Loucy (cell line): ENCODE measurements around the gene E4F1.

Experiments
- H2AFZ ChIP-seq: fragments of 200-600 bp; sonication (generic); 2 replicates; pipeline ENCODE4 v1.6.0; 2016; ENCODE audit warnings: antibody characterized with exemption, mild to moderate bottlenecking, low read length, moderate library complexity
- H3F3A ChIP-seq: fragments of 200-600 bp; 2 replicates; pipeline ENCODE4 v1.6.0; 2016; ENCODE audit warnings: antibody characterized with exemption, low read depth, mild to moderate bottlenecking
- H3K27me3 ChIP-seq: fragments of 200-600 bp; sonication (generic); 2 replicates; pipeline ENCODE4 v1.6.1; 2014; ENCODE audit warnings: low read length, mild to moderate bottlenecking; ENCODE audit not compliant: insufficient read depth, poor library complexity, severe bottlenecking
- H3K36me3 ChIP-seq: fragments of 200-600 bp; sonication (generic); 2 replicates; pipeline ENCODE4 v1.6.1; 2016; ENCODE audit warnings: low read length; ENCODE audit not compliant: insufficient read depth
- H3K4me1 ChIP-seq: fragments of 200-600 bp; sonication (generic); 2 replicates; pipeline ENCODE4 v1.5.1; 2014; ENCODE audit warnings: low read length, mild to moderate bottlenecking; ENCODE audit not compliant: insufficient read depth, poor library complexity, severe bottlenecking
- H3K4me2 ChIP-seq: fragments of 200-600 bp; sonication (generic); 2 replicates; pipeline ENCODE4 v1.6.0; 2014; ENCODE audit warnings: antibody characterized with exemption, low read length, low read depth, mild to moderate bottlenecking; ENCODE audit not compliant: poor library complexity, severe bottlenecking
- H3K4me3 ChIP-seq: fragments of 200-600 bp; sonication (generic); 2 replicates; pipeline ENCODE4 v1.5.1; 2014; ENCODE audit warnings: low read length, mild to moderate bottlenecking, mixed read lengths; ENCODE audit not compliant: poor library complexity, severe bottlenecking
- H3K79me2 ChIP-seq: fragments of 200-600 bp; sonication (generic); 2 replicates; pipeline ENCODE4 v1.6.1; 2014; ENCODE audit warnings: low read length; ENCODE audit not compliant: insufficient read depth
- H3K9ac ChIP-seq: fragments of 200-600 bp; sonication (generic); 2 replicates; pipeline ENCODE4 v1.6.0; 2014; ENCODE audit warnings: mild to moderate bottlenecking, low read depth, low read length, moderate library complexity; ENCODE audit not compliant: poor library complexity, severe bottlenecking
- H3K9me2 ChIP-seq: fragments of 200-600 bp; sonication (generic); replicated peaks from 2 replicates; pipeline ENCODE4 v1.6.1; 2016; ENCODE audit warnings: low read depth, low read length, mixed read lengths
- H3K9me3 ChIP-seq: fragments of 200-600 bp; sonication (generic); 2 replicates; pipeline ENCODE4 v1.6.1; 2014; ENCODE audit warnings: mild to moderate bottlenecking, antibody characterized with exemption, low read length, low read depth; ENCODE audit not compliant: insufficient read depth
- H4K20me1 ChIP-seq: fragments of 200-600 bp; sonication (generic); 2 replicates; pipeline ENCODE4 v1.6.0; 2014; ENCODE audit warnings: antibody characterized with exemption, low read length, mild to moderate bottlenecking; ENCODE audit not compliant: insufficient read depth, poor library complexity, severe bottlenecking
- CTCF ChIP-seq: fragments of 200-600 bp; sonication (generic); conservative IDR thresholded peaks from 2 replicates; pipeline ENCODE4 v1.5.1; 2014; ENCODE audit warnings: mild to moderate bottlenecking, antibody characterized with exemption, low read length
- EZH2phosphoT487 ChIP-seq: fragments of 200-600 bp; IDR thresholded peaks from 2 replicates; pipeline ENCODE4 v1.6.1; 2018; ENCODE audit warnings: antibody characterized with exemption, mild to moderate bottlenecking, moderate library complexity, borderline replicate concordance

E4F1 gene

GRCh38 chr16:2190002-2190658 is 33.3 kb upstream of the E4F1 start:
- Histone ChIP-seq H3K4me2 (no peak overlapping the region), H2AFZ (no peak overlapping the region), H3K27me3 (no peaks in the 10 kb centered on the region), H3K9me2 (no peaks in the 10 kb centered on the region), H3K4me1 (no peaks in the 10 kb centered on the region), H3K9me3 (no peaks in the 10 kb centered on the region), H3F3A (no peaks in the 10 kb centered on the region), H3K9ac (no peak overlapping the region), H3K79me2 (no peaks in the 10 kb centered on the region), H3K4me3 (no peak overlapping the region), H4K20me1 (no peaks in the 10 kb centered on the region), H3K36me3 (no peaks in the 10 kb centered on the region)
- no peak for TF ChIP-seq EZH2phosphoT487
- TF ChIP-seq CTCF: no peak

GRCh38 chr16:2190659-2191445 is 32.5 kb upstream of the E4F1 start:
- TF ChIP-seq CTCF (no peak), EZH2phosphoT487 (no peak)
- H2AFZ ChIP-seq: no peak overlapping the region
- no peaks in the 10 kb centered on the region for H3K27me3 ChIP-seq
- H3K9me2 ChIP-seq: no peaks in the 10 kb centered on the region
- no peak overlapping the region for H3K4me2 ChIP-seq
- no peaks in the 10 kb centered on the region for H3K79me2 ChIP-seq
- no peak overlapping the region for H3K4me3 ChIP-seq
- no peaks in the 10 kb centered on the region for H3F3A ChIP-seq
- no peaks in the 10 kb centered on the region for H3K36me3 ChIP-seq
- no peaks in the 10 kb centered on the region for H4K20me1 ChIP-seq
- H3K4me1 ChIP-seq: no peaks in the 10 kb centered on the region
- H3K9me3 ChIP-seq: no peaks in the 10 kb centered on the region
- no peak overlapping the region for H3K9ac ChIP-seq

GRCh38 chr16:2191446-2191706 is 32.0 kb upstream of the E4F1 start:
- Histone ChIP-seq H3K27me3 (no peaks in the 10 kb centered on the region), H3K36me3 (no peaks in the 10 kb centered on the region), H3K9me3 (no peaks in the 10 kb centered on the region), H3K79me2 (no peaks in the 10 kb centered on the region), H3K9ac (no peak overlapping the region), H3K4me3 (no peak overlapping the region), H2AFZ (no peak overlapping the region), H3F3A (no peaks in the 10 kb centered on the region), H4K20me1 (no peaks in the 10 kb centered on the region), H3K9me2 (no peaks in the 10 kb centered on the region), H3K4me1 (no peaks in the 10 kb centered on the region), H3K4me2 (no peak overlapping the region)
- TF ChIP-seq EZH2phosphoT487 (no peak), CTCF (no peak)
